ENCODE data around the gene SPEN. TPM values are rescaled to one million over a fixed set of nuclear protein-coding genes. Genes with fewer than 3 reads are reported as not detected.
"Not testable (repeated sequence)": the region's sequence is repeated elsewhere in the genome, so short reads cannot be mapped to it uniquely, and the experiment has no call there.

SPEN gene
- total and polyA plus RNA-seq, 2 of the 13 experiments (the other 11 are each of a cell fraction or from before 2014, with no cell fraction given) = 4.8 to 14.0 TPM

DNA sequence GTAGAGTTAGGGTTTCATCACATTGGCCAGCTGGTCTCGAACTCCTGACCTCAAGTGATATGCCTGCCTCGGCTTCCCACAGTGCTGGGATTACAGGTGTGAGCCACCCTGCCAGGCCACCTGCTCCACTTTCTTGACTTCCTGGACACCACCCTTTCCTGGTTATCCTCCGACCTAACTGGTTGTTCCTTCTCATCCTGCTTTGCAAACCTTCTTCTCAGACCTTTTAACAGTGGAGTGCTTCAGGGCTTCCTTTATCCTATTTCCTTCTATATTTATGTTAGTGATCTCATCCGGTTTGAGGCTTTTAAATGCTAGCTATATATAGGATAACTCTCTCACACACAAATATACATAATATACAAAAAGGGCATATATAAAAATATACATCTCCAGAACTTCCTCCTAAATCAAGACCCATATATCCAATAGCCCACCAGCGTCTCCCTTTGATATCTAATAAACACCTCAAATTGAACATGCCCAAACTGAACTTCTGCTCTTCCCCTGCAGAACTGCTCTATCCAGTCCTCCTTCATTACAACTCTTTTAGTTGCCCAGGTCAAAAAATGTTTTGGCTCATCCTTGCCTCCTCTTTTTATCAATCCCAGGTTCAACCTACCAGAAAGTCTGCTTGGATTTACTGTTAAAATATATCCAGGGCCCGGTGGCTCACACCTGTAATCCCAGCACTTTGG is 20.5 kb upstream of the SPEN start:
- Histone ChIP-seq H4K20me1 (ENCODE audit: insufficient read depth, low read length) (no peaks in the 10 kb centered on the region), H3K9me3 (ENCODE audit: low read length) (no peaks in the 10 kb centered on the region), H3K4me1 (ENCODE audit: insufficient read depth, low read length) (peaks cover 54% of the 10 kb centered on the region), H3K27me3 (ENCODE audit: control insufficient read depth in 1 of 2, insufficient read depth in 2 of 2, low read length in 2 of 2) (no peaks in the 10 kb centered on the region), H3K4me2 (ENCODE audit: low read depth, low read length) (no peak overlapping the region), H3K9ac (ENCODE audit: insufficient read depth, low read depth, low read length) (no peak overlapping the region), H3K27ac (ENCODE audit: extremely low read length, insufficient read depth, low read length) (no peak overlapping the region), H3K79me2 (ENCODE audit: insufficient read depth, low read length) (no peaks in the 10 kb centered on the region), H2AFZ (ENCODE audit: low read length) (no peak overlapping the region), H3K4me3 (replicated peaks in 1 of 3; ENCODE audit: insufficient read depth in 1 of 3, low read depth in 2 of 3, low read length in 3 of 3) (no peak overlapping the region), H3K36me3 (replicated peaks in 1 of 2; ENCODE audit: control insufficient read depth in 1 of 2, insufficient read depth in 2 of 2, low read length in 2 of 2) (no peaks in the 10 kb centered on the region)
- ChIA-PET POLR2A (no interaction called here), CTCF (ENCODE audit: low intra/inter-chr PET ratio, low total read pairs) (no interaction called here)
- in situ Hi-C loops (cut with HindIII; ENCODE audit: extremely low pct_ligation_motif_present, low pct_unique_long_range_greater_than_20kb) (no loop called here), intact Hi-C loops (cut with micrococcal nuclease; ENCODE audit: unreplicated experiment) (no loop called here)
- FAIRE-seq = no peak
- 77% methylated on average over 6 of the region's 6 CpGs for WGBS (ENCODE audit: low lambda C conversion rate)
- no peak for ATAC-seq
- no peak for TF ChIP-seq ZNF264 (CRISPR knock-in tag; IDR thresholded peaks at IDR 0.05)
- TF ChIP-seq ZBTB25 (CRISPR knock-in tag; IDR thresholded peaks at IDR 0.05) = no peak
- TF ChIP-seq HNRNPUL1 (IDR thresholded peaks at IDR 0.05; ENCODE audit: low read depth, low read length) = no peak
- no peak for TF ChIP-seq ZSCAN20 (CRISPR knock-in tag; IDR thresholded peaks at IDR 0.05; ENCODE audit: borderline replicate concordance)
- TF ChIP-seq ZNF451 (CRISPR knock-in tag; IDR thresholded peaks at IDR 0.05) = no peak
- no peak for TF ChIP-seq SCMH1 (CRISPR knock-in tag; IDR thresholded peaks at IDR 0.05; ENCODE audit: borderline replicate concordance)
- TF ChIP-seq DMAP1 (CRISPR knock-in tag; IDR thresholded peaks at IDR 0.05) = no peak
- no peak for TF ChIP-seq HDAC6 (IDR thresholded peaks at IDR 0.05; ENCODE audit: low read depth, low read length)
- TF ChIP-seq STAG1 (CRISPR knock-in tag; IDR thresholded peaks at IDR 0.05) = no peak
- TF ChIP-seq ADNP (CRISPR knock-in tag; IDR thresholded peaks at IDR 0.05) = no peak
- no peak for TF ChIP-seq ZNF709 (CRISPR knock-in tag; IDR thresholded peaks at IDR 0.05)
- TF ChIP-seq, protein P1, sequence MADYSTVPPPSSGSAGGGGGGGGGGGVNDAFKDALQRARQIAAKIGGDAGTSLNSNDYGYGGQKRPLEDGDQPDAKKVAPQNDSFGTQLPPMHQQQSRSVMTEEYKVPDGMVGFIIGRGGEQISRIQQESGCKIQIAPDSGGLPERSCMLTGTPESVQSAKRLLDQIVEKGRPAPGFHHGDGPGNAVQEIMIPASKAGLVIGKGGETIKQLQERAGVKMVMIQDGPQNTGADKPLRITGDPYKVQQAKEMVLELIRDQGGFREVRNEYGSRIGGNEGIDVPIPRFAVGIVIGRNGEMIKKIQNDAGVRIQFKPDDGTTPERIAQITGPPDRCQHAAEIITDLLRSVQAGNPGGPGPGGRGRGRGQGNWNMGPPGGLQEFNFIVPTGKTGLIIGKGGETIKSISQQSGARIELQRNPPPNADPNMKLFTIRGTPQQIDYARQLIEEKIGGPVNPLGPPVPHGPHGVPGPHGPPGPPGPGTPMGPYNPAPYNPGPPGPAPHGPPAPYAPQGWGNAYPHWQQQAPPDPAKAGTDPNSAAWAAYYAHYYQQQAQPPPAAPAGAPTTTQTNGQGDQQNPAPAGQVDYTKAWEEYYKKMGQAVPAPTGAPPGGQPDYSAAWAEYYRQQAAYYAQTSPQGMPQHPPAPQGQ (CRISPR knock-in tag; IDR thresholded peaks at IDR 0.05; ENCODE audit: borderline replicate concordance) = no peak
- no peak for TF ChIP-seq NFE2 (CRISPR knock-in tag; IDR thresholded peaks at IDR 0.05)
- TF ChIP-seq SMAD9 (CRISPR knock-in tag; IDR thresholded peaks at IDR 0.05) = no peak
- no peak for TF ChIP-seq ZNF790 (CRISPR knock-in tag; IDR thresholded peaks at IDR 0.05; ENCODE audit: borderline replicate concordance)
- no TSS peak for BruUV-seq (replicated peaks)
- no peak for DNase-seq (ENCODE audit: low spot score)

GRCh38 chr1:15827567-15827966 is 19.9 kb upstream of the SPEN start:
- H3K27me3 ChIP-seq (ENCODE audit: control insufficient read depth in 1 of 2, insufficient read depth in 2 of 2, low read length in 2 of 2); CTCF ChIA-PET (ENCODE audit: low intra/inter-chr PET ratio, low total read pairs); intact Hi-C loops (cut with micrococcal nuclease; ENCODE audit: unreplicated experiment); H2AFZ ChIP-seq (ENCODE audit: low read length); H3K79me2 ChIP-seq (ENCODE audit: insufficient read depth, low read length); FAIRE-seq; H3K36me3 ChIP-seq (replicated peaks in 1 of 2; ENCODE audit: control insufficient read depth in 1 of 2, insufficient read depth in 2 of 2, low read length in 2 of 2); H3K4me3 ChIP-seq (replicated peaks in 1 of 3; ENCODE audit: insufficient read depth in 1 of 3, low read depth in 2 of 3, low read length in 3 of 3); H3K9me3 ChIP-seq (ENCODE audit: low read length); POLR2A ChIA-PET; H4K20me1 ChIP-seq (ENCODE audit: insufficient read depth, low read length); H3K27ac ChIP-seq (ENCODE audit: extremely low read length, insufficient read depth, low read length); H3K9ac ChIP-seq (ENCODE audit: insufficient read depth, low read depth, low read length); ATAC-seq; H3K4me2 ChIP-seq (ENCODE audit: low read depth, low read length); DNase-seq (ENCODE audit: low spot score); in situ Hi-C loops (cut with HindIII; ENCODE audit: extremely low pct_ligation_motif_present, low pct_unique_long_range_greater_than_20kb); BruUV-seq (replicated peaks): not testable (repeated sequence)
- WGBS (ENCODE audit: low lambda C conversion rate) = 84% methylated on average over 15 of the region's 15 CpGs
- H3K4me1 ChIP-seq (ENCODE audit: insufficient read depth, low read length) = peaks cover 60% of the 10 kb centered on the region
